CD14-positive monocyte (primary cell): ENCODE results near the gene ZIM2. TPM values are rescaled to one million over a fixed set of nuclear protein-coding genes. Genes with fewer than 3 reads are reported as not detected.

Source experiments
- DNase-seq, 3 donors: peaks; one replicate each; pipeline ENCODE4 v3.0.0-alpha.2; 2011 to 2022
- H2AFZ ChIP-seq: 2 replicates; pipeline ENCODE4 v1.6.0; 2012; ENCODE audit warnings: mild to moderate bottlenecking, low read depth, low read length, inconsistent platforms; ENCODE audit not compliant: insufficient read depth, poor library complexity, severe bottlenecking
- H3K27ac ChIP-seq, 2 donors: 1 replicate in 1 of 2; 2 replicates in 1 of 2; pipeline ENCODE4 v1.5.1; 2012 to 2013; ENCODE audit warnings: low read length in 2 of 2, control low read depth in 1 of 2, inconsistent platforms in 1 of 2, low read depth in 1 of 2, mild to moderate bottlenecking in 1 of 2
- H3K27me3 ChIP-seq, 2 donors: one replicate each; pipeline versions ENCODE4 v1.6.0 to v1.6.1; 2011 to 2013; ENCODE audit warnings: low read length in 2 of 2; ENCODE audit not compliant: control insufficient read depth in 2 of 2, insufficient read depth in 2 of 2
- H3K36me3 ChIP-seq, 2 donors: replicated peaks in 1 of 2; 1 replicate in 1 of 2; 2 replicates in 1 of 2; pipeline versions ENCODE4 v1.5.1 to v1.6.1; 2012 to 2013; ENCODE audit warnings: low read length in 2 of 2, control low read depth in 1 of 2, inconsistent platforms in 1 of 2, mild to moderate bottlenecking in 1 of 2; ENCODE audit not compliant: insufficient read depth in 2 of 2, control insufficient read depth in 1 of 2
- H3K4me1 ChIP-seq, 2 donors: 1 replicate in 1 of 2; 2 replicates in 1 of 2; pipeline versions ENCODE4 v1.5.1 to v1.6.1; 2012 to 2013; ENCODE audit warnings: low read length in 2 of 2, control low read depth in 1 of 2, inconsistent platforms in 1 of 2, mild to moderate bottlenecking in 1 of 2, moderate library complexity in 1 of 2; ENCODE audit not compliant: insufficient read depth in 2 of 2, control insufficient read depth in 1 of 2
- H3K4me2 ChIP-seq: replicated peaks from 2 replicates; pipeline ENCODE3; 2012; ENCODE audit warnings: low read length, moderate library complexity, mild to moderate bottlenecking; ENCODE audit not compliant: poor library complexity, severe bottlenecking; ENCODE audit errors: extremely low read depth
- H3K4me3 ChIP-seq, 3 experiments: fragments of 200-600 bp in 1 of 3; sonication (generic) in 1 of 3; replicated peaks in 1 of 3; 1 replicate in 2 of 3; 2 replicates in 1 of 3; pipeline ENCODE4 v1.5.1; 2011 to 2013; ENCODE audit warnings: low read length in 3 of 3, mild to moderate bottlenecking in 3 of 3, control low read depth in 2 of 3, low read depth in 2 of 3, inconsistent platforms in 1 of 3, moderate library complexity in 1 of 3
- H3K79me2 ChIP-seq: 2 replicates; pipeline ENCODE4 v1.6.0; 2012; ENCODE audit warnings: mild to moderate bottlenecking, control low read depth, inconsistent platforms, low read length, moderate library complexity; ENCODE audit not compliant: insufficient read depth
- H3K9ac ChIP-seq: 2 replicates; pipeline ENCODE4 v1.6.0; 2017; ENCODE audit warnings: low read length, mild to moderate bottlenecking; ENCODE audit not compliant: insufficient read depth, poor library complexity, severe bottlenecking
- H3K9me3 ChIP-seq, 2 donors: replicated peaks in 1 of 2; 1 replicate in 1 of 2; 2 replicates in 1 of 2; pipeline versions ENCODE4 v1.5.1 to v1.6.1; 2012 to 2013; ENCODE audit warnings: low read length in 2 of 2, control low read depth in 1 of 2; ENCODE audit not compliant: control insufficient read depth in 1 of 2, insufficient read depth in 1 of 2
- H4K20me1 ChIP-seq: 2 replicates; pipeline ENCODE4 v1.6.0; 2012; ENCODE audit warnings: mild to moderate bottlenecking, low read length, control low read depth, moderate library complexity; ENCODE audit not compliant: insufficient read depth
- H3K27ac Mint-ChIP-seq, 7 donors: one replicate each; pipeline ENCODE4 v1.8.0; 2020; ENCODE audit warnings: mild to moderate bottlenecking in 7 of 7, mixed read lengths in 7 of 7, moderate library complexity in 6 of 7, inconsistent platforms in 2 of 7
- H3K27me3 Mint-ChIP-seq, 3 donors: one replicate each; pipeline ENCODE4 v1.8.0; 2021 to 2022; ENCODE audit warnings: low read depth in 3 of 3, mild to moderate bottlenecking in 3 of 3, mixed read lengths in 3 of 3, moderate library complexity in 3 of 3, inconsistent platforms in 1 of 3
- H3K36me3 Mint-ChIP-seq, 2 donors: one replicate each; pipeline ENCODE4 v1.8.0; 2020; ENCODE audit warnings: mixed read lengths in 2 of 2, inconsistent platforms in 1 of 2, mild to moderate bottlenecking in 1 of 2
- H3K4me1 Mint-ChIP-seq: one replicate; pipeline ENCODE4 v1.8.0; 2020; ENCODE audit warnings: mild to moderate bottlenecking, mixed read lengths
- H3K4me3 Mint-ChIP-seq, 2 donors: one replicate each; pipeline ENCODE4 v1.8.0; 2020; ENCODE audit warnings: mild to moderate bottlenecking in 2 of 2, mixed read lengths in 2 of 2, moderate library complexity in 1 of 2
- H3K9me3 Mint-ChIP-seq, 7 donors: one replicate each; pipeline ENCODE4 v1.8.0; 2020 to 2022; ENCODE audit warnings: mixed read lengths in 7 of 7, mild to moderate bottlenecking in 6 of 7, moderate library complexity in 6 of 7, inconsistent platforms in 2 of 7
- WGBS: methylation state at CpG from one replicate; pipeline ENCODE4 v1.1.5; 2013; ENCODE audit warnings: missing lambda C conversion rate; ENCODE audit not compliant: insufficient coverage; 5-methylcytosine and 5-hydroxymethylcytosine counted together
- intact Hi-C, 2 donors: fragments of 100-400 bp; cut with micrococcal nuclease; formaldehyde crosslinking; loops; one replicate each; pipeline versions ENCODE4 v1.15.0 to v1.15.1; 2023
- polyA plus RNA-seq, 3 donors: library from polyadenylated mRNA; depleted of rRNA in 1 of 3; unstranded in 2 of 3; stranded (reverse) in 1 of 3; fragments of 300-500 nt in 2 of 3; fragments of >200 nt in 1 of 3; fragmentation: Illumina TruSeq in 2 of 3; gene quantifications; 1 replicate in 2 of 3; 2 replicates in 1 of 3; pipeline ENCODE4 v1.2.3, GENCODE V29; 2012 to 2021
- TF ChIP-seq, protein P1 (sequence below): fragments of 200-600 bp; IDR thresholded peaks from one replicate; pipeline ENCODE4 v1.8.0; 2022; ENCODE audit warnings: antibody characterized with exemption, mild to moderate bottlenecking

Gene ZIM2
- polyA plus RNA-seq, 3 donors: not detected

DNA sequence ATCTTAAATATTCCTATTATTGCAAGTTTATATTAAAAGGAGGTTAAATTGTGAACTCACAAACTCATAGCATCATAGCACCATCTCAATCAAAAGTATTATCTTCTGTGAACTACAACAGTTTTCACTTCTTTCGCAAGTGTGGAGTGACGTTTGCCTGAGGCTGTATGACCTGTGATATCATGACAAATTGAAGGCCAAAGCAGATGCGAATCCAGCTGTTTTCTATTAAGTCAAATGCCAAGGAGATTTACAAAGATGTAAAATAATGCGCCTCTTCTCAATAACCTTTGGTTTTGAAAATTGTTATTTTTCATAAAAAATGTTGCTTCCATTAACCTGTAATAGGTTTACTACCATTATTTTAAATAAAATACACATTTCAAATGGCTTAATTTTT lies 7.6 kb upstream of the ZIM2 start:
- no peak overlapping the region for H3K27ac ChIP-seq
- Mint-ChIP-seq H3K27ac (no peak overlapping the region), H3K4me1 (no peaks in the 10 kb centered on the region), H3K36me3 (no peaks in the 10 kb centered on the region), H3K9me3 (peaks cover 7 to 24% (median 15%) of the 10 kb centered on the region in 7 donors), H3K27me3 (no peaks in the 10 kb centered on the region), H3K4me3 (no peak overlapping the region)
- peaks cover 13 to 40% of the 10 kb centered on the region in 2 donors for H3K9me3 ChIP-seq
- no peaks in the 10 kb centered on the region for H4K20me1 ChIP-seq
- 80% methylated on average over 1 of the region's 4 CpGs for WGBS
- H2AFZ ChIP-seq: no peak overlapping the region
- intact Hi-C loops: no loop called here
- no peaks in the 10 kb centered on the region for H3K36me3 ChIP-seq
- TF ChIP-seq, protein P1, sequence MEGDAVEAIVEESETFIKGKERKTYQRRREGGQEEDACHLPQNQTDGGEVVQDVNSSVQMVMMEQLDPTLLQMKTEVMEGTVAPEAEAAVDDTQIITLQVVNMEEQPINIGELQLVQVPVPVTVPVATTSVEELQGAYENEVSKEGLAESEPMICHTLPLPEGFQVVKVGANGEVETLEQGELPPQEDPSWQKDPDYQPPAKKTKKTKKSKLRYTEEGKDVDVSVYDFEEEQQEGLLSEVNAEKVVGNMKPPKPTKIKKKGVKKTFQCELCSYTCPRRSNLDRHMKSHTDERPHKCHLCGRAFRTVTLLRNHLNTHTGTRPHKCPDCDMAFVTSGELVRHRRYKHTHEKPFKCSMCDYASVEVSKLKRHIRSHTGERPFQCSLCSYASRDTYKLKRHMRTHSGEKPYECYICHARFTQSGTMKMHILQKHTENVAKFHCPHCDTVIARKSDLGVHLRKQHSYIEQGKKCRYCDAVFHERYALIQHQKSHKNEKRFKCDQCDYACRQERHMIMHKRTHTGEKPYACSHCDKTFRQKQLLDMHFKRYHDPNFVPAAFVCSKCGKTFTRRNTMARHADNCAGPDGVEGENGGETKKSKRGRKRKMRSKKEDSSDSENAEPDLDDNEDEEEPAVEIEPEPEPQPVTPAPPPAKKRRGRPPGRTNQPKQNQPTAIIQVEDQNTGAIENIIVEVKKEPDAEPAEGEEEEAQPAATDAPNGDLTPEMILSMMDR: no peak
- no peak overlapping the region for H3K4me2 ChIP-seq
- peaks cover 0 to 2% of the 10 kb centered on the region in 2 donors for H3K27me3 ChIP-seq
- no peak overlapping the region for H3K4me3 ChIP-seq
- H3K79me2 ChIP-seq: no peaks in the 10 kb centered on the region
- no peak overlapping the region for H3K9ac ChIP-seq
- H3K4me1 ChIP-seq: no peaks in the 10 kb centered on the region
- no peak for DNase-seq

DNA sequence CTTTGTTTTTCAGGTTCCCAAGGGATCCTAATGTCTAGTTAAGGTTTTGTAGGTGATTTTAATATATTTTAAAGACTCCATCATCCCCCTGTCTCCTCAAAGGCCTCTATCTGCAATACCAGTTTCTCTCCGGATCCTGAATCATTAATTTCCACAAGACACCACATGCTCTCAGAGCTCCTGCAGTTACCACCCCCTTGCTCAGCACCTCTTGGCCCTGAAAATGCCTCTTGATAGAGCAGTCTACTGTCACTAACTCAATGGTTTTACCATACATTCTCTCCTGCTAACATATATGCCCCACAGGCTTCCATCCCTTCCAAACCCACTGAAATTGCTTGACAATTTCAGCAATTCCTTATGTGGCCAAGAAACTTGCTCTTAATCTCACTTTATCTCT lies 1.9 kb upstream of the ZIM2 start:
- WGBS: 93% methylated on average over 1 of the region's 1 CpG
- no peak overlapping the region for H2AFZ ChIP-seq
- peaks cover 8 to 31% of the 10 kb centered on the region in 2 donors for H3K27me3 ChIP-seq
- no peaks in the 10 kb centered on the region for H3K79me2 ChIP-seq
- no peak overlapping the region for H3K27ac ChIP-seq
- H4K20me1 ChIP-seq: no peaks in the 10 kb centered on the region
- Mint-ChIP-seq H3K27me3 (peaks cover 11 to 30% (median 21%) of the 10 kb centered on the region in 3 donors), H3K27ac (no peak overlapping the region), H3K9me3 (peaks cover 33 to 51% (median 42%) of the 10 kb centered on the region in 7 donors), H3K4me3 (no peak overlapping the region), H3K36me3 (peaks cover 2 to 3% of the 10 kb centered on the region in 2 donors), H3K4me1 (peaks cover 11% of the 10 kb centered on the region)
- H3K4me1 ChIP-seq: peaks cover 22 to 25% of the 10 kb centered on the region in 2 donors
- no peak overlapping the region for H3K9ac ChIP-seq
- H3K9me3 ChIP-seq: peaks cover 45 to 60% of the 10 kb centered on the region in 2 donors
- no peaks in the 10 kb centered on the region for H3K36me3 ChIP-seq
- DNase-seq: no peak
- H3K4me2 ChIP-seq: no peak overlapping the region
- TF ChIP-seq, protein P1: no peak
- H3K4me3 ChIP-seq: no peak overlapping the region
- intact Hi-C loops: no loop called here
